Lower leg skin (tissue), 4 donors: ENCODE measurements around the gene EEFSEC. TPM values are rescaled to one million over a fixed set of nuclear protein-coding genes. Genes with fewer than 3 reads are reported as not detected.

Source experiments
- DNase-seq, 2 donors: peaks; one replicate each; pipeline ENCODE4 v3.0.0-alpha.2; 2019; ENCODE audit warnings: low spot score in 2 of 2
- H3K4me3 ChIP-seq: fragments of 200-600 bp; sonication (generic); 2 replicates; pipeline ENCODE4 v1.5.1; 2017; ENCODE audit warnings: mild to moderate bottlenecking, low read depth; ENCODE audit not compliant: poor library complexity, severe bottlenecking
- POLR2A ChIP-seq, 2 donors: fragments of 450-650 bp; IDR thresholded peaks; one replicate each; pipeline ENCODE4 v1.6.1; 2016 to 2017; ENCODE audit warnings: antibody characterized with exemption in 2 of 2, mild to moderate bottlenecking in 1 of 2, moderate library complexity in 1 of 2
- WGBS, 2 donors: methylation state at CpG; one replicate each; pipeline ENCODE4 v1.1.5; 2018; 5-methylcytosine and 5-hydroxymethylcytosine counted together
- intact Hi-C: fragments of 100-400 bp; cut with DNase I; formaldehyde crosslinking; loops from one replicate; pipeline ENCODE4 v1.15.0; 2023; ENCODE audit warnings: low total_unique reads
- total RNA-seq, 4 donors: library from RNA; depleted of rRNA; stranded (reverse); fragments of >200 nt; gene quantifications; one replicate each; pipeline ENCODE4 v1.1.0, GENCODE V29; 2016
- TF ChIP-seq, protein P1 (sequence below), 3 donors: fragments of 450-650 bp; IDR thresholded peaks; one replicate each; pipeline ENCODE4 v1.5.1; 2016; ENCODE audit warnings: antibody characterized with exemption in 3 of 3, mild to moderate bottlenecking in 3 of 3, moderate library complexity in 2 of 3

EEFSEC gene
- total RNA-seq, 4 donors from 2014 or later = 16.3 to 28.6 (median 16.8) TPM

DNA sequence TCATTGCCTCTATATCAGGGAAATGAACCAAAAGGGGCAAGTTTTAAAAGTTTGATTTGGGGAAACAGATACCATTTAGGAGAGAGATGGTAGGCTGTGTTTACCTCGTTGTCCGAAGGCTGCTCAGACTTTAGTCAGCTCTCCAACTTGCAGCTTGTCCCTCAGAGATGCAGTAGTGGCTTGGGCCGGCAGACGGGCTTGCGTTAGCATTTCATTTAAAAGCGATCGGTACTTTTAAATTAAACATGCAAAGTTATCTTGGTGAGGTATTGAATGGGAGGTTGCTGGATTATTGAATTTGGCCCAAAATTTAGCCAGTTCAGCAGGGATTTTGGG, 26.2 kb downstream of the EEFSEC start:
- 86% methylated on average over 7 of the region's 7 CpGs for WGBS, 2 donors
- intact Hi-C loops = no loop called here
- H3K4me3 ChIP-seq = no peak overlapping the region
- TF ChIP-seq, protein P1, sequence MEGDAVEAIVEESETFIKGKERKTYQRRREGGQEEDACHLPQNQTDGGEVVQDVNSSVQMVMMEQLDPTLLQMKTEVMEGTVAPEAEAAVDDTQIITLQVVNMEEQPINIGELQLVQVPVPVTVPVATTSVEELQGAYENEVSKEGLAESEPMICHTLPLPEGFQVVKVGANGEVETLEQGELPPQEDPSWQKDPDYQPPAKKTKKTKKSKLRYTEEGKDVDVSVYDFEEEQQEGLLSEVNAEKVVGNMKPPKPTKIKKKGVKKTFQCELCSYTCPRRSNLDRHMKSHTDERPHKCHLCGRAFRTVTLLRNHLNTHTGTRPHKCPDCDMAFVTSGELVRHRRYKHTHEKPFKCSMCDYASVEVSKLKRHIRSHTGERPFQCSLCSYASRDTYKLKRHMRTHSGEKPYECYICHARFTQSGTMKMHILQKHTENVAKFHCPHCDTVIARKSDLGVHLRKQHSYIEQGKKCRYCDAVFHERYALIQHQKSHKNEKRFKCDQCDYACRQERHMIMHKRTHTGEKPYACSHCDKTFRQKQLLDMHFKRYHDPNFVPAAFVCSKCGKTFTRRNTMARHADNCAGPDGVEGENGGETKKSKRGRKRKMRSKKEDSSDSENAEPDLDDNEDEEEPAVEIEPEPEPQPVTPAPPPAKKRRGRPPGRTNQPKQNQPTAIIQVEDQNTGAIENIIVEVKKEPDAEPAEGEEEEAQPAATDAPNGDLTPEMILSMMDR (IDR thresholded peaks at IDR 0.05) = no peak
- TF ChIP-seq POLR2A (IDR thresholded peaks at IDR 0.05) = no peak
- DNase-seq = peak in 1 of 2 donors; percentile 42

DNA sequence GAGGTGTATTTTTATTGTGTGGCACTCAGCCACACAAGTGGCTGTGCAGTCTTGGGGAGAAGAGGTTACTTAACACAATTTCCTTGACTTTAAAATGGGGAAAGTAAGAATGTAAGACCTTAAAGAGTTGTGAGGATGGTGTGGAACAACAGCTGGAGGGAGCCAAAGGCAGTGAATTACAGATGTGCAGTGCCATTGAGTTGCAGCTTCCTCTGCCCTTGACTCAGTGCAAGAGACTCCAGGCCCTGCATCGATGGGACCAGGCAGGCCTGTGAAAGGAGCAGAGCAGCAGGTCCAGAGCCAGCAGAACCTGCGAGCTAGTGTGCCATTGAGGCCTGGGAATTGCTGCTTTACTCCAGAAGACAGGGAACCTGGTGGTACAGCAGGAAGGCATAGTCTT, 27.2 kb downstream of the EEFSEC start:
- WGBS, 2 donors = 69 to 79% methylated on average over 2 of the region's 2 CpGs
- intact Hi-C loops = no loop called here
- no peak overlapping the region for H3K4me3 ChIP-seq
- TF ChIP-seq, protein P1 (IDR thresholded peaks at IDR 0.05) = no peak
- TF ChIP-seq POLR2A (IDR thresholded peaks at IDR 0.05) = no peak
- DNase-seq = no peak

DNA sequence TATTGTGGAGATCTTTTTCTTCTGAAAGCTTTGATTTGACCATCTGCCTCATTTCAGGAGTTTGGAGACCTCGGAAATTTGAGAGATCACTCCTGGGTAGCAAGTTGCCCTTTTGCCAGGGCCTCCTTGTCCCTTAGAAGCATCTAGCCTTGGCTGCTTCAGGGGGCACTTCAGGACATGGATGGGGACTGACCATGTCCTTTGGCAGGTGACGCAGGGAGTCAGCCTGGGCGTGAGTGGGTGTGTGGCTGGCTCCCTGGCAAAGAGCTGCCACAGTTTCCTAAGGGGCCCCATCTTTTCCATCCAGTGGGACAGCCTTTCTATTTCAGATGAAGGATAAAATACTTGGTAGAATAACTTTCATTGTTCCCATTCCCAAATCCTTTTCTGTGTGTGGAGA, 27.6 kb downstream of the EEFSEC start:
- DNase-seq = no peak
- intact Hi-C loops = no loop called here
- H3K4me3 ChIP-seq = no peak overlapping the region
- no peak for TF ChIP-seq POLR2A (IDR thresholded peaks at IDR 0.05)
- TF ChIP-seq, protein P1 (IDR thresholded peaks at IDR 0.05) = no peak
- WGBS, 2 donors = 91 to 98% methylated on average over 3 of the region's 3 CpGs

DNA sequence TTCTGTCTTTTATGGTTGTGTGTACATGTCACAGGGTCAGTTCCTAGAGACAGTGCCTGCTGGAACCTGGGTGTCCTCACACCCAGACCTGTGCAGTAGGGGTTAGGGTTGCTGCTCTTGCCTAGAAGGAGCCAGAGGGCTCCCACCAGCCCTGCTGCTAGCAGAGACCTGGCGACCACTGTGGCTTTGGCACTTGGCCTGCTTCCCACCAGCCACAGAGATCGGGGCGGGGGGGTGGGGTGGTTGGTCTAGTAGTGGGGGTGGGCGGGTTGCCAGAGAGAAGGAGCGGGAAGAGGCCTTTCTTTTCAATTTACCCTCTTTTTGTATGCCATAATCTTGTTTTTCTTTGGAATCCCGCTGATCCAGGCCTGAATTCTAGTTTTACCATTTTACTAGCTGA, 29.4 kb downstream of the EEFSEC start:
- DNase-seq = no peak
- H3K4me3 ChIP-seq = no peak overlapping the region
- WGBS, 2 donors = 75 to 89% methylated on average over 6 of the region's 6 CpGs
- intact Hi-C loops = no loop called here
- TF ChIP-seq POLR2A (IDR thresholded peaks at IDR 0.05) = no peak
- TF ChIP-seq, protein P1 (IDR thresholded peaks at IDR 0.05) = no peak

DNA sequence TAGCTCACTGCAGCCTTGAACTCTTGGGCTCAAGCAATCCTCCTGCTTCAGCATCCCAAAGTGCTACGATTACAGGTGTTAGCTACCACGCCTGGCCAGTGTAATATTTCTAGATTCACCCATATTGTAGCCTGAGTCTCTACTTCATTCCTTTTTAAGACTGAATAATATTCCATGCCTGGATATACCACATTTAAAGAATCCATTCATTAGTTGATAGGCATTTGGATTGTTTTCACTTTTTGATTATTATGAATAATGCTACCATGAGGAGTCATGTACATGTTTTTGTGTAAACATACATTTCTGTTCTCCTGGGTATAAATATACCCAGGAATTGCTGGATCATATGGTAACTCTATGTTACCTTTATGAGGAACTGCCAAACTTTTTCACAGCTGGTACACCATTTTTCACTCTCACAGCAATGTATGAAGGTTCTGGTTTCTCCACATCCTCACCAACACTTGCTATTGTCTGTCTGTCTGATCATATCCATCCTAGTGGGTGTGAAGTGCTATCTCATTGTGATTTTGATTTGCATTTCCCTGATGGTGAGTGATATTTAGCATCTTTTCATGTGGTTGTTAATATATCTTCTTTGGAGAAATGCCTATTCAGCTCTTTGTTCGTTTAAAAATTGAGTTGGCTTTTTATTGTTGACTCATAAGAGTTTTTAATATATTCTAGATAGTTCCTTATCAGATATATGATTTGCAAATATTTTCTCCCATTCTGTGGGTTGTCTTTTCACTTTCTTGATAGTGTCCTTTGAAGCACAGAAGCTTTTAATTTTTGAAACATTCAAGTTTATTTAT, 32.6 kb downstream of the EEFSEC start:
- WGBS, 2 donors = 82 to 88% methylated on average over 3 of the region's 3 CpGs

More for the DNA sequence above, 32.6 kb downstream of the EEFSEC start:
- peak in 1 of 2 donors; percentile 3 for DNase-seq
- no peak for TF ChIP-seq POLR2A (IDR thresholded peaks at IDR 0.05)
- TF ChIP-seq, protein P1 (IDR thresholded peaks at IDR 0.05) = no peak
- intact Hi-C loops = no loop called here
- no peak overlapping the region for H3K4me3 ChIP-seq
